ENCODE measurements around the gene ACTR1B. TPM values are rescaled to one million over a fixed set of nuclear protein-coding genes. Genes with fewer than 3 reads are reported as not detected.
"Not testable (repeated sequence)": the region's sequence is repeated elsewhere in the genome, so short reads cannot be mapped to it uniquely, and the experiment has no call there.

The ACTR1B gene
- total and polyA plus RNA-seq, 9 donors = 23.0 to 85.2 (median 67.4) TPM

DNA sequence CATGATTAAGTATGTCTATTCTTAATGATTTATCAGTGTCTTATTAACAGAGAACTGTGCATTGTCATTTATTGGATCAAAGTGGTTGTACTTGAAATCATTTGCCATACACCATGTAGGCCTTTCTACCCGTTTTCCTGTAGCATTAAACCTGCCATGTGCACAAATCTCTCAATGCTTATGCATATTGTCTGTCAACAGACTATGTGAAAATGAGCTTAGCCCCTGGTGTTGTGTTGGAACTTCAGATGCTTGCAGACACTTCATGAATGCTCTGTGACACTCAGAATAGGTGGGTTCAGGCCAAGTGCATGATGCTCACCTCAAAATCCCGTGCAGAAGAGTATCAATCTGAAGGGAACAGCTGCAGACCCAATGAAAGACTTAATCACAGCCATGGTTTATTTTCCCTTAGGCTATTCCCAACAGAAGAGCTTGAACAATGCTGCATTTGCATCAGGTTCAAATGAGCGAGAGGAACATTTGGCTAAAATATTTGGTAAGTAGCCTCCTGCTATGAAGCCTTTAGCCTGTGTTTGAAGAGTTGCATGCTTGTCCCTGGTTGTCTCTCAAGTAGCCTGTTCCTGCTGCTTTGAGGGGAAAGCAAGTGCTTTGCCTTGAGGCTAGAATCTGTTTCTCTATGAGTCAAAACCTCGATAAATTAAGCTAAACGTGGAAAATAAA lies 11.7 kb upstream of the ACTR1B start:
- TF ChIP-seq, protein P1, sequence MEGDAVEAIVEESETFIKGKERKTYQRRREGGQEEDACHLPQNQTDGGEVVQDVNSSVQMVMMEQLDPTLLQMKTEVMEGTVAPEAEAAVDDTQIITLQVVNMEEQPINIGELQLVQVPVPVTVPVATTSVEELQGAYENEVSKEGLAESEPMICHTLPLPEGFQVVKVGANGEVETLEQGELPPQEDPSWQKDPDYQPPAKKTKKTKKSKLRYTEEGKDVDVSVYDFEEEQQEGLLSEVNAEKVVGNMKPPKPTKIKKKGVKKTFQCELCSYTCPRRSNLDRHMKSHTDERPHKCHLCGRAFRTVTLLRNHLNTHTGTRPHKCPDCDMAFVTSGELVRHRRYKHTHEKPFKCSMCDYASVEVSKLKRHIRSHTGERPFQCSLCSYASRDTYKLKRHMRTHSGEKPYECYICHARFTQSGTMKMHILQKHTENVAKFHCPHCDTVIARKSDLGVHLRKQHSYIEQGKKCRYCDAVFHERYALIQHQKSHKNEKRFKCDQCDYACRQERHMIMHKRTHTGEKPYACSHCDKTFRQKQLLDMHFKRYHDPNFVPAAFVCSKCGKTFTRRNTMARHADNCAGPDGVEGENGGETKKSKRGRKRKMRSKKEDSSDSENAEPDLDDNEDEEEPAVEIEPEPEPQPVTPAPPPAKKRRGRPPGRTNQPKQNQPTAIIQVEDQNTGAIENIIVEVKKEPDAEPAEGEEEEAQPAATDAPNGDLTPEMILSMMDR (IDR thresholded peaks at IDR 0.05) = no peak
- TF ChIP-seq EP300 (IDR thresholded peaks at IDR 0.05) (no peak), POLR2A (IDR thresholded peaks at IDR 0.05) (no peak)
- Histone ChIP-seq H3K27me3 (no peaks in the 10 kb centered on the region), H3K4me3 (no peak overlapping the region), H3K9me3 (no peaks in the 10 kb centered on the region), H3K27ac (no peak overlapping the region), H3K36me3 (no peaks in the 10 kb centered on the region), H3K4me1 (ENCODE audit: insufficient read depth) (no peaks in the 10 kb centered on the region)
- WGBS, 3 donors = 80 to 87% (median 80%) methylated on average over 5 of the region's 5 CpGs
- intact Hi-C loops (cut with DNase I) = no loop called here
- DNase-seq = no peak

DNA sequence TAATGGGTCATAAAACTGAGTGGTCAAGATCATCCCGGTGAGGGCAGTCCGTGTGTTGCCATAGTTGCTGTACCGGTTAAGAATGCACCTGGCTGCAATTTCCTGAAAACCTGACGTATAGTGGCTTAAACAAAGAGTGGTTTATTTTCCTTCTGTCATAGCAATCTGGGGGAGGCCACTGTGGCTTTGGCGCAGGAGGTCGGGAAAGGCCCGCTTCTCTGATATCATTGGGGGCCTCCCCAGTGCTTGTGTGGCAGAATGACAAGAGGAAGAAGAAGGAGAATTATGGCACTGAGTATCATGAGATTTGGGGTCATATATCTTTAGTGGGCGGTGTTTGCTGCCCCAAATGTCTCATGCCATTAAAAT lies 10.1 kb upstream of the ACTR1B start:
- Histone ChIP-seq H3K27ac (no peak overlapping the region), H3K4me1 (ENCODE audit: insufficient read depth) (no peaks in the 10 kb centered on the region), H3K9me3 (no peaks in the 10 kb centered on the region), H3K27me3 (no peaks in the 10 kb centered on the region), H3K4me3 (no peak overlapping the region), H3K36me3 (no peaks in the 10 kb centered on the region)
- intact Hi-C loops (cut with DNase I) = no loop called here
- WGBS, 3 donors = 56 to 62% (median 61%) methylated on average over 8 of the region's 8 CpGs
- no peak for DNase-seq
- TF ChIP-seq, protein P1 (IDR thresholded peaks at IDR 0.05) = no peak
- no peak for TF ChIP-seq POLR2A (IDR thresholded peaks at IDR 0.05)

DNA sequence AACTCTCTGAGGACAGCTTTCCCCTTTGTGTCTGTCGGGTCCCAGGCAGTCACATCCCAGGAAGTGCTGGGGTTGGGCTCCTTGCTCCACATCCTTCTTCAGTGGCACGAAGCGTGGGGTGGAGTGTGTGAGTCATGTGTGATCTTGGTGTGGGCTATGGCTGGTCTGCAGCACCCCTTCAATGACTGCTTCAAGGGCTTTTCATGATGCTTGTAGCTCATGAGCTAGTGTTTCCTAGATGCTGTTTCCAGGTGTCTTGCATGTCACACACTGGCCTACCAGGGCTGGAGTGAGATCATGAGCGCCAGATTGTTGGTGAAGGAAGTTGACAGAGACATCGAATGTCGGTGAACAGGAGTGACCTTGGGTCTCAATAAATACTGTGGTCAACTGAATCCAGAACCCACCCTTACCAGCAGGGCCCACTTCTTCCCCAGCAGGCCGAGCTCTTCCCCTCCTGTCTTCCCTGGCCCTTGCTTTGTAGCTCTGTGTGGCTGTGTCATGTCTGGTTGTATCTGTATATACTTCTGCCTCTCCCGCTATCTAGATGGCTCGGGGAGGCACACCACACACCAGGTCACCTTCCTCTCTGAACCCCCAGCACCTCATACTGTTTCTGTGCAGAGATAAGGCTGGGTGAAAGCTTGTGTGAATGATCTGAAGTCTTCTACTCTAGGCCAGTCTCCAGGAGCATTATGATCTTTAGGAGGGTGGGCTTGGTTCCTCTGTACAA lies 9.5 kb upstream of the ACTR1B start:
- Histone ChIP-seq H3K9me3 (no peaks in the 10 kb centered on the region), H3K36me3 (no peaks in the 10 kb centered on the region), H3K4me3 (no peak overlapping the region), H3K4me1 (ENCODE audit: insufficient read depth) (no peaks in the 10 kb centered on the region), H3K27ac (no peak overlapping the region), H3K27me3 (no peaks in the 10 kb centered on the region)
- TF ChIP-seq EP300 (IDR thresholded peaks at IDR 0.05) (no peak), POLR2A (IDR thresholded peaks at IDR 0.05) (no peak)
- TF ChIP-seq, protein P1 (IDR thresholded peaks at IDR 0.05) = no peak
- WGBS, 3 donors = 91 to 92% (median 91%) methylated on average over 9 of the region's 9 CpGs
- no peak for DNase-seq
- intact Hi-C loops (cut with DNase I) = no loop called here

DNA sequence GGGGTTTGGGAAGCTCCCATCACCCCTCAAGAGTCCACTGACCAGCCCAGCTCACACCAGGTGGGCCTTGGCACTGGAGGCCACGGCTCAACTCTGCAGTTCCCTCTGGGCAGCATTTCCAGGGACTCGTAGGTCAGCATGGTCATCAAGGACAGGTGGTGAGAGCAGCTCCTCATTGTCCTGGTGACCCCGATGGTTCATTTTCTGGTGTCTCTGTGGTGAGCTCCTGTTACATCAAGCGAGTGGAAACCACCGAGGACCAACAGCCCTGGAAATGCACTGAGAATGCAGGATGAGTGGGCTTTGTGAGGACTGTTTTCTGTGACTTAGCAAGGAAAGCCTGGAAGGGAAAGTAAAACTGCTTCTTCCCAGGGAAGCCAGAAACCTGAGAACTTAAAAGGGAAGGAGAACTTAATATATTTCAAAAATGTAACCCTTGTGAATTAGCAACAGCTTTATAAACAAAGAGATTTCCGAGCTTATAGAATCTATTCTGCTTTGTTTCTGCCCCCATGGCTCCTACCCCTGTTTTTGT lies 8.8 kb upstream of the ACTR1B start:
- H3K36me3 ChIP-seq; H3K27ac ChIP-seq; H3K9me3 ChIP-seq; H3K4me3 ChIP-seq; intact Hi-C loops (cut with DNase I); H3K4me1 ChIP-seq (ENCODE audit: insufficient read depth); DNase-seq; H3K27me3 ChIP-seq: not testable (repeated sequence)
- WGBS, 3 donors = 84 to 92% (median 91%) methylated on average over 6 of the region's 6 CpGs

DNA sequence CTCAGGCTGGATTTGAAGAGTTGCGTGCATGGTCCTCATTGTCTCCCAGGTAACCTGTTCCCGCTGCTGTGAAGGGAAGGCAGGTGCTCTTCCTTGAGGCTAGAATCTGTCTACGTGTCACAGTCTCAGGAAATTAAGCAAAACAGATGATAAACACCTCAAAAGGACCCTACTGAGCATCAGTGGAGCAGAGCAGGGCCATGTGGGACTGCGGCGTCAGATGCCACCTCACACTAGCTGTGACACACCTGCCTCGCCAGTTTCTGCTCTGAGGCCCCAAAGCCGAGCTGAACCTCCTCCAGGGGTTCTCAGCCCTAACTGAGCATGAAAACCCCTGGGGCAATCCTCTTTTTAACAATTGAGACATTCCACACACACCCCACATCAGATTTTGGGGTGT lies 7.7 kb upstream of the ACTR1B start:
- WGBS, 3 donors = 94 to 98% (median 96%) methylated on average over 7 of the region's 7 CpGs
- intact Hi-C loops (cut with DNase I) = no loop called here
- DNase-seq = no peak

More for the DNA sequence above, 7.7 kb upstream of the ACTR1B start:
- H3K27me3 ChIP-seq = no peaks in the 10 kb centered on the region
- H3K27ac ChIP-seq = no peak overlapping the region
- TF ChIP-seq EP300 (IDR thresholded peaks at IDR 0.05) (no peak), POLR2A (IDR thresholded peaks at IDR 0.05) (no peak)
- TF ChIP-seq, protein P1 (IDR thresholded peaks at IDR 0.05) = no peak
- no peak overlapping the region for H3K4me3 ChIP-seq
- no peaks in the 10 kb centered on the region for H3K36me3 ChIP-seq
- no peaks in the 10 kb centered on the region for H3K4me1 ChIP-seq (ENCODE audit: insufficient read depth)
- no peaks in the 10 kb centered on the region for H3K9me3 ChIP-seq
